Measurements from ENCODE around the gene OR4E1.

OR4E1 gene

GRCh38 chr14:21654215-21654614 is 19.4 kb downstream of the OR4E1 start:
- Histone ChIP-seq H3K27ac (replicated peaks) (no peak overlapping the region), H3K27me3 (ENCODE audit: insufficient read depth, poor library complexity, severe bottlenecking) (no peaks in the 10 kb centered on the region), H3K4me3 (replicated peaks; ENCODE audit: insufficient read depth, low read length) (no peak overlapping the region)
- TF ChIP-seq, protein P1, sequence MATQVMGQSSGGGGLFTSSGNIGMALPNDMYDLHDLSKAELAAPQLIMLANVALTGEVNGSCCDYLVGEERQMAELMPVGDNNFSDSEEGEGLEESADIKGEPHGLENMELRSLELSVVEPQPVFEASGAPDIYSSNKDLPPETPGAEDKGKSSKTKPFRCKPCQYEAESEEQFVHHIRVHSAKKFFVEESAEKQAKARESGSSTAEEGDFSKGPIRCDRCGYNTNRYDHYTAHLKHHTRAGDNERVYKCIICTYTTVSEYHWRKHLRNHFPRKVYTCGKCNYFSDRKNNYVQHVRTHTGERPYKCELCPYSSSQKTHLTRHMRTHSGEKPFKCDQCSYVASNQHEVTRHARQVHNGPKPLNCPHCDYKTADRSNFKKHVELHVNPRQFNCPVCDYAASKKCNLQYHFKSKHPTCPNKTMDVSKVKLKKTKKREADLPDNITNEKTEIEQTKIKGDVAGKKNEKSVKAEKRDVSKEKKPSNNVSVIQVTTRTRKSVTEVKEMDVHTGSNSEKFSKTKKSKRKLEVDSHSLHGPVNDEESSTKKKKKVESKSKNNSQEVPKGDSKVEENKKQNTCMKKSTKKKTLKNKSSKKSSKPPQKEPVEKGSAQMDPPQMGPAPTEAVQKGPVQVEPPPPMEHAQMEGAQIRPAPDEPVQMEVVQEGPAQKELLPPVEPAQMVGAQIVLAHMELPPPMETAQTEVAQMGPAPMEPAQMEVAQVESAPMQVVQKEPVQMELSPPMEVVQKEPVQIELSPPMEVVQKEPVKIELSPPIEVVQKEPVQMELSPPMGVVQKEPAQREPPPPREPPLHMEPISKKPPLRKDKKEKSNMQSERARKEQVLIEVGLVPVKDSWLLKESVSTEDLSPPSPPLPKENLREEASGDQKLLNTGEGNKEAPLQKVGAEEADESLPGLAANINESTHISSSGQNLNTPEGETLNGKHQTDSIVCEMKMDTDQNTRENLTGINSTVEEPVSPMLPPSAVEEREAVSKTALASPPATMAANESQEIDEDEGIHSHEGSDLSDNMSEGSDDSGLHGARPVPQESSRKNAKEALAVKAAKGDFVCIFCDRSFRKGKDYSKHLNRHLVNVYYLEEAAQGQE (IDR thresholded peaks at IDR 0.05; ENCODE audit: insufficient replicate concordance, low read depth), result no peak
- DNase-seq (ENCODE audit: low read depth in 1 of 2, low spot score in 1 of 2), result no peak

DNA sequence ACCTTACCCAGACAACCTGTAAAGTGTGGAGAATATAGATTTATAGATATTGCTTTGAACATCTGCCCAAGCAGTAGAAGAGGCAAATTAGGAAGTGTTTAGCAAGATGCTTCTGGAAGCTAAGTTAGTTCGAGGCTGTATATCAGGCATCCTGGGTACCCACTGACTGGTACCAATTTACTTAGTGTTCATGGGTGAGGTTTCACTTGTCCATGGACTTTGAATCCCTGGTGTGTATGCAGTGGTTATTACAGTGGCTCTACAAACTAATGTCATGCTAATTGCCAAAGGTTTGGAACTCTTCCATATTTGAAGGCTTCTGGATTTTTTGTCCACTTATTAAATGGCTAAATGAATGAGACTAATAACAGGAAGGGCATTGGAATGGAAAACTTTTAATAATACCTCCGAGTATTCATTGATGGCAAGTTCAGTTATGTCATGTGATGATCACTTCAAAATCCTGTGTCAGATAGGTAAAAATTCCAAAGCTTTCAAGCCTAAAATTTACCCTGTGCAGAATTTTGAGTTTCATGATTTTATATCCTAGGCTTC is 20.2 kb downstream of the OR4E1 start, which contains the start of gene OR4E2:
TSS of gene OR4E2 (plus strand) at position 505 of the 555 bp plus-strand sequence. CDS start 11,248 bp downstream, outside the sequence.
- Histone ChIP-seq H3K27ac (replicated peaks) (no peak within 1 kb of the TSS), H3K27me3 (ENCODE audit: insufficient read depth, poor library complexity, severe bottlenecking) (no peaks in the 10 kb centered on the region), H3K4me3 (replicated peaks; ENCODE audit: insufficient read depth, low read length) (no peak within 1 kb of the TSS)
- TF ChIP-seq, protein P1 (IDR thresholded peaks at IDR 0.05; ENCODE audit: insufficient replicate concordance, low read depth), result no peak
- TF ChIP-seq POLR2AphosphoS5 (IDR thresholded peaks at IDR 0.05; ENCODE audit: low read depth), result no peak
- no peak for TF ChIP-seq GABPA (IDR thresholded peaks at IDR 0.05; ENCODE audit: low read depth)
- TF ChIP-seq, protein P2, sequence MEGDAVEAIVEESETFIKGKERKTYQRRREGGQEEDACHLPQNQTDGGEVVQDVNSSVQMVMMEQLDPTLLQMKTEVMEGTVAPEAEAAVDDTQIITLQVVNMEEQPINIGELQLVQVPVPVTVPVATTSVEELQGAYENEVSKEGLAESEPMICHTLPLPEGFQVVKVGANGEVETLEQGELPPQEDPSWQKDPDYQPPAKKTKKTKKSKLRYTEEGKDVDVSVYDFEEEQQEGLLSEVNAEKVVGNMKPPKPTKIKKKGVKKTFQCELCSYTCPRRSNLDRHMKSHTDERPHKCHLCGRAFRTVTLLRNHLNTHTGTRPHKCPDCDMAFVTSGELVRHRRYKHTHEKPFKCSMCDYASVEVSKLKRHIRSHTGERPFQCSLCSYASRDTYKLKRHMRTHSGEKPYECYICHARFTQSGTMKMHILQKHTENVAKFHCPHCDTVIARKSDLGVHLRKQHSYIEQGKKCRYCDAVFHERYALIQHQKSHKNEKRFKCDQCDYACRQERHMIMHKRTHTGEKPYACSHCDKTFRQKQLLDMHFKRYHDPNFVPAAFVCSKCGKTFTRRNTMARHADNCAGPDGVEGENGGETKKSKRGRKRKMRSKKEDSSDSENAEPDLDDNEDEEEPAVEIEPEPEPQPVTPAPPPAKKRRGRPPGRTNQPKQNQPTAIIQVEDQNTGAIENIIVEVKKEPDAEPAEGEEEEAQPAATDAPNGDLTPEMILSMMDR (IDR thresholded peaks at IDR 0.05; ENCODE audit: insufficient read depth, low read length), result no peak
- no peak for TF ChIP-seq SPI1 (IDR thresholded peaks at IDR 0.05; ENCODE audit: borderline replicate concordance, low read depth)
- no peak for DNase-seq (ENCODE audit: low read depth in 1 of 2, low spot score in 1 of 2)

DNA sequence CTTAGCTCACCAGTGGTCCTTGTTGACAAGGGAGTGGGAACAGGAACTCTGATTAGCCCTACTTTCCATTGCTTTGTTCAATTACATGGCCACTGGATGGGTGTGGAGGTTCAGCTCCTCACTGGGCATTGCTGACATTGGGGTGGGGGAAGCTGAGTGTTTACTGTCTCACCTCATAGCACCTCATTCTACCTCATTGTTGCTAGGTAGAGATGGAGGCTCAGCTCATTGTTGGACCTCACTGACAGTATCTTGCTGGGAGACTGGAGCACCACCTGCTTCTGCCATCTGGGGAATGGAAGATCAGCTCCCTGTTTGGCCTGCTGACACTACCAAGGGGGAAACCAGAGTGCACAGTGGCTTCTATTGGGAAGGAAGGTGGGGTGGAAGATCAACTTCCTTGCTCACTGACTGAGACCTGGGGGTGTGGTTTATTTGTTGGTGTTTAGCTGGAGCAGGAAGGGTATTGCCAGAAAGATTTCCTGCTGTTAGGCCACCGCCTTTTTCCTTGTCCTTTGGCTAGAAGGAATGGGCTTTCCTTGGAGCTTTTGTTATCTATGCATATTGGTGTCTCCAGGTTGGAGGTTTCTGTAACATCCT is 21.3 kb downstream of the OR4E1 start:
- no peaks in the 10 kb centered on the region for H3K27me3 ChIP-seq (ENCODE audit: insufficient read depth, poor library complexity, severe bottlenecking)
- H3K4me3 ChIP-seq (replicated peaks; ENCODE audit: insufficient read depth, low read length), result no peak overlapping the region
- DNase-seq (ENCODE audit: low read depth in 1 of 2, low spot score in 1 of 2), result no peak
- TF ChIP-seq, protein P2 (IDR thresholded peaks at IDR 0.05; ENCODE audit: insufficient read depth, low read length), result no peak
- TF ChIP-seq GABPA (IDR thresholded peaks at IDR 0.05; ENCODE audit: low read depth) (no peak), POLR2AphosphoS5 (IDR thresholded peaks at IDR 0.05; ENCODE audit: low read depth) (no peak), SPI1 (IDR thresholded peaks at IDR 0.05; ENCODE audit: borderline replicate concordance, low read depth) (no peak)
- TF ChIP-seq, protein P1 (IDR thresholded peaks at IDR 0.05; ENCODE audit: insufficient replicate concordance, low read depth), result no peak
- H3K27ac ChIP-seq (replicated peaks), result no peak overlapping the region

Measured in HL-60 (cell line).